ENCODE measurements around the gene CILP2.

CILP2 gene

GRCh38 chr19:19570571-19570970 lies 32.5 kb downstream of the CILP2 start:
- no peak for DNase-seq (ENCODE audit: low read depth)
- TF ChIP-seq, protein P1, sequence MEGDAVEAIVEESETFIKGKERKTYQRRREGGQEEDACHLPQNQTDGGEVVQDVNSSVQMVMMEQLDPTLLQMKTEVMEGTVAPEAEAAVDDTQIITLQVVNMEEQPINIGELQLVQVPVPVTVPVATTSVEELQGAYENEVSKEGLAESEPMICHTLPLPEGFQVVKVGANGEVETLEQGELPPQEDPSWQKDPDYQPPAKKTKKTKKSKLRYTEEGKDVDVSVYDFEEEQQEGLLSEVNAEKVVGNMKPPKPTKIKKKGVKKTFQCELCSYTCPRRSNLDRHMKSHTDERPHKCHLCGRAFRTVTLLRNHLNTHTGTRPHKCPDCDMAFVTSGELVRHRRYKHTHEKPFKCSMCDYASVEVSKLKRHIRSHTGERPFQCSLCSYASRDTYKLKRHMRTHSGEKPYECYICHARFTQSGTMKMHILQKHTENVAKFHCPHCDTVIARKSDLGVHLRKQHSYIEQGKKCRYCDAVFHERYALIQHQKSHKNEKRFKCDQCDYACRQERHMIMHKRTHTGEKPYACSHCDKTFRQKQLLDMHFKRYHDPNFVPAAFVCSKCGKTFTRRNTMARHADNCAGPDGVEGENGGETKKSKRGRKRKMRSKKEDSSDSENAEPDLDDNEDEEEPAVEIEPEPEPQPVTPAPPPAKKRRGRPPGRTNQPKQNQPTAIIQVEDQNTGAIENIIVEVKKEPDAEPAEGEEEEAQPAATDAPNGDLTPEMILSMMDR (IDR thresholded peaks at IDR 0.05; ENCODE audit: insufficient read depth, low read depth, low read length, missing control alignments), result no peak
- H3K4me3 ChIP-seq (ENCODE audit: low read depth, low read length), result no peak overlapping the region

GRCh38 chr19:19571071-19571786 lies 33.2 kb downstream of the CILP2 start:
- H3K4me3 ChIP-seq (ENCODE audit: low read depth, low read length), result no peak overlapping the region
- TF ChIP-seq, protein P1 (IDR thresholded peaks at IDR 0.05; ENCODE audit: insufficient read depth, low read depth, low read length, missing control alignments), result no peak
- DNase-seq (ENCODE audit: low read depth), result no peak

DNA sequence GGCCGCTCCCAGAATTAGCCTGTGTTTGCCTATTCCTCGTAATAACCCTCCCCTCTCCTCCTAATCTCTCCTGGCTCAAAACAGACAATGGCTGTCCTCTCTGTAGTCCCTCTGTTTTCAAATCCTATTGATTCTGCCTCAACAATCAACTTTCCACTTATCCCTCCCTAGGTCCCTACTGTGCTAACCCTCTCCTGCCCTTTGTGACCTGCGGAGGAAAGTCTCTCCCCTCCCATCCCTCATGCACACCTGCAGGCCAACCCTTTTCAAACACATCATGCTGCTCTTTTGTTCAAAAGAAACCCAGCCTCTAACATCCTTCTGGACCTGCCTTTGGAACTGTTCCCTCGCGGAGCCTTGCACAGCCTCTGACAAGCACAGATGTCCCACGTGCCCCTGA lies 37.3 kb downstream of the CILP2 start:
- TF ChIP-seq, protein P1 (IDR thresholded peaks at IDR 0.05; ENCODE audit: insufficient read depth, low read depth, low read length, missing control alignments), result no peak
- DNase-seq (ENCODE audit: low read depth), result no peak
- H3K4me3 ChIP-seq (ENCODE audit: low read depth, low read length), result no peak overlapping the region

GRCh38 chr19:19578252-19578651 lies 40.2 kb downstream of the CILP2 start:
- TF ChIP-seq, protein P1 (IDR thresholded peaks at IDR 0.05; ENCODE audit: insufficient read depth, low read depth, low read length, missing control alignments), result no peak
- no peak overlapping the region for H3K4me3 ChIP-seq (ENCODE audit: low read depth, low read length)
- no peak for DNase-seq (ENCODE audit: low read depth)

DNA sequence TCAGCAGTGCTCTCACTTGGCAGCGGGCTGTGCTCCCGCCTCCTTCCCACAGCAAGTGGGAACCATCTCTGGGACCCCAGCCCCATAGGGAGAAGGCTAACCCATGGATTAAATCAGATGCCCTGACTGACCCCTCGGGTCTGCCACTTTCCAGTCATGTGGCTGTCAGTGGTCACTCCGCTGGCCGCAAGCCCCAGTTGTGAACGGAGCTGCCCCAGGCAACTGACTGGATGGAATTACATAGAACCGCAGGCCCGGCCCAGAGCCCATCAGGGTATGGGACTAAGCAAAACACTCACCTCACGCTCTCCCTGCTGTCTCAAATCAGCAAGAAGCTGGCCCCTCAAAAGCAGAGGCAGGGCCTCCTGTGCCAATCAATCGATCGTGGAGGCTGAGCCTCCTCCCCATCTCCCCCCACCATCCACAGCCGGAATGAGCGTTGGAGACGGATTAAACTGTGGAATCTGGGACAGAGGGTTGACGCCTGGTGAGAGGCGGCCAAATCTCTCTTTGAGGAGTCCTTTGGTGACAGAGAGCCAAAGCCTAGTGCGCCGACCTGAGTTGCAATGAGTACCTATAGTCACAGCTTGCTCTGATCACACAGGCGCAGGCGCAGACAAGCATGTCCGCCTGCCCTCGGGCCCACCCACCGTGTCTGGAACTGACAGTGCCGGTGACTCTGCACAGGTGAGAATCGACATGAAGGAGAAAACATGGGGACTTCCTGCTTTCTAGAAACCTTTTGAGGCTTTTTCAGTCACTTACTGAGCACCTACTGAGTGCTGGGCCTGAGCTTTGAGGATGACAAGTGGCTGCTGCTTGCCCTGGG lies 41.7 kb downstream of the CILP2 start:
- TF ChIP-seq, protein P1 (IDR thresholded peaks at IDR 0.05; ENCODE audit: insufficient read depth, low read depth, low read length, missing control alignments), result no peak
- no peak overlapping the region for H3K4me3 ChIP-seq (ENCODE audit: low read depth, low read length)
- no peak for DNase-seq (ENCODE audit: low read depth)

DNA sequence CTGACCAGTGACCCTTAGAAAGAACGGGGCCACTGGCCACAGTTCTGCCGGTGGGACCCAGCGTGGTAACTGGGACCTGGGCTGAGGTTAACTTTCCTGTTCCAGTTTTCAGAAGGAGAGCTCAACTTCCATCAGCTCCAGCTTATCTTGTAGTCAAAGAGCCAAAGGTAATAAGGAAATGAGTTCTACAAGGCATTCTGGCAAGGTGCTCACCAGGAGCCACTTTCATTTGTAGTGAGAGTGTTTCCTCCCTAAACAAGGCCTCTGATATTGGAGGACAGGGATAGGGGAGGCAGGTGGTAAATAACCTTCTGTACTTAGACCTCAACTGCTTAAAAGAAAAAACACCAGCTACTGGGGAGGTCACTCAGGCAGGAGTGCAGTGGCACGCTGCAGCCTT lies 42.4 kb downstream of the CILP2 start:
- no peak overlapping the region for H3K4me3 ChIP-seq (ENCODE audit: low read depth, low read length)
- DNase-seq (ENCODE audit: low read depth), result no peak
- TF ChIP-seq, protein P1 (IDR thresholded peaks at IDR 0.05; ENCODE audit: insufficient read depth, low read depth, low read length, missing control alignments), result no peak

Measured in GM12865 (cell line).